Putamen (tissue), 1 donor: ENCODE results near the gene GPR62.
"Not testable (repeated sequence)": the region's sequence is repeated elsewhere in the genome, so short reads cannot be mapped to it uniquely, and the experiment has no call there.

ENCODE experiments used
- DNase-seq: peaks from one replicate; pipeline ENCODE4 v3.0.0-alpha.2; 2016; ENCODE audit warnings: low spot score

GPR62 gene

GRCh38 chr3:51970606-51971300 lies 15.6 kb downstream of the GPR62 start:
- DNase-seq, result no peak

- DNase-seq, result no peak
Observed at GRCh38 chr3:51971350-51971749, 16.2 kb downstream of the GPR62 start.

- no peak for DNase-seq
Observed at GRCh38 chr3:51974277-51974962, 19.2 kb downstream of the GPR62 start.

- peak; percentile 82 for DNase-seq
Observed at GRCh38 chr3:51974963-51975851, 20.0 kb downstream of the GPR62 start, which contains the start of gene ABHD14A. TSS of gene ABHD14A (plus strand) at chr3:51975064. CDS start at chr3:51975136, 72 bp downstream.

GRCh38 chr3:51975852-51976549 lies 20.8 kb downstream of the GPR62 start:
- peak; percentile 83 for DNase-seq

- DNase-seq, result no peak
Observed at GRCh38 chr3:51977446-51978142, 22.4 kb downstream of the GPR62 start.

- no peak for DNase-seq
Observed at GRCh38 chr3:51978143-51978502, 22.9 kb downstream of the GPR62 start.

GRCh38 chr3:51980253-51980652 lies 25.1 kb downstream of the GPR62 start:
- no peak for DNase-seq

GRCh38 chr3:51982352-51982837 lies 27.2 kb downstream of the GPR62 start:
- DNase-seq, result no peak

GRCh38 chr3:51982838-51983577 lies 27.8 kb downstream of the GPR62 start, which contains the start of gene ACY1:
TSS of gene ACY1 (plus strand) at chr3:51983535. CDS start at chr3:51984065, 530 bp downstream.
- peak; percentile 83 for DNase-seq

GRCh38 chr3:51983578-51984268 lies 28.5 kb downstream of the GPR62 start:
- DNase-seq, result no peak

- DNase-seq, result no peak
Observed at GRCh38 chr3:51984269-51984647, 29.1 kb downstream of the GPR62 start.

- DNase-seq, result no peak
Observed at GRCh38 chr3:51985063-51985462, 29.9 kb downstream of the GPR62 start.

- no peak for DNase-seq
Observed at GRCh38 chr3:51986010-51986947, 31.1 kb downstream of the GPR62 start.

- no peak for DNase-seq
Observed at GRCh38 chr3:51987568-51987967, 32.4 kb downstream of the GPR62 start.

- no peak for DNase-seq
Observed at GRCh38 chr3:51988286-51989146, 33.3 kb downstream of the GPR62 start.

- not testable (repeated sequence) for DNase-seq
Observed at GRCh38 chr3:51990501-51990971, 35.4 kb downstream of the GPR62 start.
